GM18502 (cell line): ENCODE measurements around the gene TMEM131L.
"Not testable (repeated sequence)": the region's sequence is repeated elsewhere in the genome, so short reads cannot be mapped to it uniquely, and the experiment has no call there.

ENCODE experiments used
- ATAC-seq: cut with Tn5 transposase; IDR thresholded peaks from one replicate; pipeline ENCODE4 v1.9.1; 2021; ENCODE audit warnings: mild to moderate bottlenecking; ENCODE audit not compliant: unreplicated experiment, poor library complexity

Gene TMEM131L

GRCh38 chr4:153564630-153565525 lies 98.7 kb downstream of the TMEM131L start:
- no peak for ATAC-seq

GRCh38 chr4:153566631-153567150 lies 100.5 kb downstream of the TMEM131L start:
- ATAC-seq = no peak

GRCh38 chr4:153567660-153568059 lies 101.5 kb downstream of the TMEM131L start:
- ATAC-seq = not testable (repeated sequence)

GRCh38 chr4:153570228-153570973 lies 104.2 kb downstream of the TMEM131L start:
- peak; percentile 62 for ATAC-seq

- no peak for ATAC-seq
These were observed 104.9 kb downstream of the TMEM131L start for GRCh38 chr4:153571006-153571545.

- ATAC-seq = no peak
These were observed 106.4 kb downstream of the TMEM131L start for GRCh38 chr4:153572609-153573008.

GRCh38 chr4:153573221-153573620 lies 107.1 kb downstream of the TMEM131L start:
- no peak for ATAC-seq

GRCh38 chr4:153573881-153574802 lies 108.0 kb downstream of the TMEM131L start:
- ATAC-seq = peak; percentile 54

GRCh38 chr4:153576443-153576774 lies 110.2 kb downstream of the TMEM131L start:
- ATAC-seq = no peak

GRCh38 chr4:153577053-153577452 lies 110.9 kb downstream of the TMEM131L start:
- no peak for ATAC-seq

- ATAC-seq = no peak
These were observed 113.2 kb downstream of the TMEM131L start for GRCh38 chr4:153579410-153579809.

GRCh38 chr4:153579872-153580271 lies 113.7 kb downstream of the TMEM131L start:
- no peak for ATAC-seq

- ATAC-seq = no peak
These were observed 117.0 kb downstream of the TMEM131L start for GRCh38 chr4:153582954-153583702.

- ATAC-seq = no peak
These were observed 118.9 kb downstream of the TMEM131L start for GRCh38 chr4:153585026-153585425.

GRCh38 chr4:153589703-153590595 lies 123.8 kb downstream of the TMEM131L start:
- no peak for ATAC-seq

GRCh38 chr4:153591441-153591840 lies 125.3 kb downstream of the TMEM131L start:
- no peak for ATAC-seq

- ATAC-seq = no peak
These were observed 125.9 kb downstream of the TMEM131L start for GRCh38 chr4:153592064-153592463.

GRCh38 chr4:153593161-153593560 lies 127.0 kb downstream of the TMEM131L start:
- ATAC-seq = no peak
